ENCODE measurements around the gene DHX8. TPM values are rescaled to one million over a fixed set of nuclear protein-coding genes. Genes with fewer than 3 reads are reported as not detected.

The DHX8 gene
- total RNA-seq, 2 donors from 2014 or later = 51.8 to 54.2 TPM

DNA sequence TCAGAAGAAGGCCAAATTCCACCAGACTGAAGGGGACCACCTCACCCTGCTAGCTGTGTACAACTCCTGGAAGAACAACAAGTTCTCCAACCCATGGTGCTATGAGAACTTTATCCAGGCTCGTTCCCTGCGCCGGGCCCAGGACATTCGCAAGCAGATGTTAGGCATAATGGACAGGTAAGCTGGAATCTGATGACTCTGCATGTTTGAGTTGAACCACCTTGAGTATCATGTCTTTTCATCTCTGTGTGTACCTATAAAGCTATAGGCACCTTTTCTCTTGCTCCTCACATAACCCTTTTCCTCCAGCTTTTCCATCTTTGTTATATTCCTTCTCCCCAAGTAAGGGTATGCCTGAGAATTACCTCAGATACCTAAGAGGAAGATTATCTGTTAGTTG, 37.6 kb downstream of the DHX8 start:
- peaks cover 16 to 18% of the 10 kb centered on the region in 2 donors for H3K4me1 Mint-ChIP-seq (ENCODE audit: low read depth in 2 of 2)

DNA sequence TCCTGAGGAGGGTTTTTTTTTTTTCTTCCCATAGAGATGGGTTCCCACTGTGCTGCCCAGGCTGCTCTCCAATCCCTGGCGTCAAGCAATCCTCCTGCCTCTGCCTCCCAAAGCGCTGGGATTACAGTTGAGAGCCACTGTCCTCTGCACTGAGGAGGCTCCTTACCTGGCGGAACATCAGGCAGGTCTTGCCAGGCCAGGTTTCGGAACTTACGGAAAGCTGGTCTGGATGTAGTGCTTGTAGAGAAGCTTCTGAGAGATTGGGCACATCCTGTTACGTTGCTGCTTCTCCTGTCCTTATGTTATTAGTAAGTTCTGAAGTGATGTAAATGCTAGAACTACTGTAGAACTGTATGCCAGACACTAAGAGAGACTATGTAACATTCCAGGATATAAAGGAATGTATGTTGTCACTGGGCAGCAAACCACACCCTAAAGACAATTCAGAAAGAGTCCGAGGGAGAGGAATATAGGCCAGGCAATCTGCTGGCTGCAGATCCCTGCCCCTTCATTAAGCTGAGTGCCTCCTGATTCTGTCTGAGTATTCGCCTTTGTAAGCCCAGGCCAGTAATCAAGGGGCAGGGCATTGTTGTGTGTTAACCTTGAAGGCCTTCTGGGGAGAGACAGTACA, 41.3 kb downstream of the DHX8 start:
- Mint-ChIP-seq H3K27me3 (no peaks in the 10 kb centered on the region), H3K27ac (no peak overlapping the region), H3K4me1 (ENCODE audit: low read depth in 2 of 2) (peaks cover 0 to 6% of the 10 kb centered on the region in 2 donors), H3K36me3 (peaks cover 19% of the 10 kb centered on the region), H3K9me3 (no peaks in the 10 kb centered on the region), H3K4me3 (no peak overlapping the region)
- DNase-seq (ENCODE audit: low spot score) = no peak
- no peak for ATAC-seq

More for the DNA sequence above, 37.6 kb downstream of the DHX8 start:
- Mint-ChIP-seq H3K27ac (no peak overlapping the region), H3K36me3 (peaks cover 41% of the 10 kb centered on the region), H3K9me3 (no peaks in the 10 kb centered on the region), H3K27me3 (no peaks in the 10 kb centered on the region), H3K4me3 (no peak overlapping the region)
- DNase-seq (ENCODE audit: low spot score) (no peak), ATAC-seq (no peak)

DNA sequence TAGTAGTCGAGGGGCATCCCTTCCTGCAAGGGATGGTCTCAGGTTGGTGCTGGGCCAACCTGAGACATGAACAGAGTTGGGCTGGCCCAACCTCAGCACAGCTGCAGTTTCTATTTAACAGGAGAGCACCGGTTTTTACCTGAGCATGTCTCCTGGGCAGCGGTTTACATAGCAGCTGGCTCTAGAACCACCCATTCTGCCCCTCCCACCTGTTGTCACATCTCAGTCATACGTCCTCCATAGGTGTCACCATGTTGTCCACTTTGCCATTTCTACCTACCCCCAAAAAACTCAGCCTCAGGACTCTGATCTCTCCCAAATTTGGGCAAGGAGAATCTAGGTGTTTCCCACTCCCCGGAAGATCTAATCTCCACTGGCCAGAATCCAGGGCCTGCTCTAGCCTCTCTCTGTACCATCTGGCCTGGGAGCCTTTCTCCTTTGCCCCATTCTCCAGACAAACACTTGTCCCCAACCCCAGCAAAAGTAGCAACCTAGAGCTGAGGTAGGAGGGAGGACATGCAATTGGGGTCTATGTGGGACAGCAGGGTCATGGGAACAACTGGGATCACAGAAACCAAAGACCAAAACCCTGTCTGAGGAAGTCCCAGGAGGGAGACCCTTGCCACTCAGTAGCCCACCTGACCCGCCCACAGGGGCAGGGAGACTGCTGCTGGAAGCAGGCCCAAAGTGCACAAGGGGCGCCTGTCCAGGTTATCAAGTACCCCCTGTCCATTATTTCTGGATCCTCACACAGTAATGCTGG, 43.3 kb downstream of the DHX8 start:
- ATAC-seq (no peak), DNase-seq (ENCODE audit: low spot score) (no peak)
- no peaks in the 10 kb centered on the region for H3K9me3 Mint-ChIP-seq
- H3K27ac Mint-ChIP-seq = no peak overlapping the region
- H3K36me3 Mint-ChIP-seq = peaks cover 4% of the 10 kb centered on the region
- peaks cover 0 to 3% of the 10 kb centered on the region in 2 donors for H3K4me1 Mint-ChIP-seq (ENCODE audit: low read depth in 2 of 2)
- H3K27me3 Mint-ChIP-seq = no peaks in the 10 kb centered on the region
- no peak overlapping the region for H3K4me3 Mint-ChIP-seq

DNA sequence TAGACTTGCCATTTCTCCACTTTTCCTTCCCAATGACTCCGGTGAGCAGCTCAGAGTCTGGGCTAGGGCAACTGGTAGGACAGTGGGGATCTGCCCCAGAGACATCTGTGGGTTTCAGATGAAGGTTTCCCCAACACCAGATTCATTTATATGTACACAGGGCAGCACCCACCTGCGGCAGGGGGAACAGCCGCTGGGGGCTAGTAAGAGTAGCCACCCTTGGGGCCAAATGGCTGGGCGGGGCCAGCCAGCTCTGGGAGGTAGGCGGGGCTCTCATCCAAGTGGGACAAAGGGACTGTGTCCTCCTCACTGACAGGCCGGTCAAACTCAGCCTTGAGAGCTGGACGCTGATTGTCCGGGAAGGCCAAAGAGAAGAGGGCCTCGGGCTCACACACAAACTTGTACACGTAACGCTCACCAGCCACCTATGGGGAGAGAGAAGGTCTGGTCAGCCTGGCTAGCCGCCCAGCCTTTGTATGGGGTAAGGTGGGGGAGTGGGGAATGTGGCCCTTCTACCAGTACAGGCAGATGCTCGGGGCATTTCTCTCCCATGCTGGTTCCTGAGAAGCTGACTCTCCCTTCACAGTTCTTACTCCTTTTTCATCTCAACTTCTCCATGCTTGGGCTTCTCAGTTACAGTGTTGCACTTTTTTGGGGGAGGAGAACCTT, 44.7 kb downstream of the DHX8 start:
- DNase-seq (ENCODE audit: low spot score) (no peak), ATAC-seq (no peak)
- H3K36me3 Mint-ChIP-seq = peaks cover 4% of the 10 kb centered on the region
- no peaks in the 10 kb centered on the region for H3K27me3 Mint-ChIP-seq
- no peak overlapping the region for H3K4me3 Mint-ChIP-seq
- no peak overlapping the region for H3K27ac Mint-ChIP-seq
- H3K4me1 Mint-ChIP-seq (ENCODE audit: low read depth in 2 of 2) = peaks cover 0 to 3% of the 10 kb centered on the region in 2 donors
- no peaks in the 10 kb centered on the region for H3K9me3 Mint-ChIP-seq

DNA sequence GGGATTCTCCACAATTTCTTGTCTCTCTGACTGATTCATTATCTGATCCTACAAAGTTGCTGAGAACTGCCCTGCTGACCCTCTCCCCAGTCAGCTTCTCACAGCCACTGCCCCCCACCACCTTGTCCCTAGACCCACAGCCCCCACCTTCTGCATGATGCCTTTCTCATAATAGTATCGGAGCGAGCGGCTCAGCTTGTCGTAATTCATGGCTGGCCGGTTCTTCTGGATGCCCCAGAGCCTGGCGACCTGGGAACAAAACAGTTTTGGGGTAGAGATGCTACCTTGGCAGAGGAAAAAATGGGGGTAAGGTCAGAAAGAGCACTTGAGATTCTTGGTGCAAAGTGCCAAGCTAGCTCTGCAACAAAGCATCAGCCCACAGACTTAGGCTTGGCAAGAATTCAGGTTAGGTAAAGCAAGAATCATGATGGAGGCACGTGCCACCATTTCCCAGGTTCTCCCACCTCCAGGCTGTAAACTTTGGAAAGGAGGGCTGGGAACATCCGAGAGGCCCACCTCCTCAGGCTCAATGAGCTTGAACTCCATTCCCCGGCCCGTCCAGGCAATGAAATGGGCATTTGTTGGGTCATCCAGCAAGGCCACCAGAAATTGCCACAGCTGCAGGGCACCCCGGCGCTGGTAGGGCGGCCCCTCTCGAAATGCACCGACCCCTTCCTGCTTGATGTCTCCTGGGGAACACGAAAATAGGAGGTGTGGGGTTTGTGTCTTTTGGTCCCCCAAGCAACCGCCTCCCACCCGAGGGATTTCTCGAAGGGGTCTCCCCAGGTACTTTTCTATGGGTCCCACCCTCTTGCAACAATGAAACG, 45.4 kb downstream of the DHX8 start:
- Mint-ChIP-seq H3K4me3 (no peak overlapping the region), H3K4me1 (ENCODE audit: low read depth in 2 of 2) (peaks cover 0 to 3% of the 10 kb centered on the region in 2 donors), H3K27me3 (no peaks in the 10 kb centered on the region), H3K27ac (no peak overlapping the region), H3K36me3 (peaks cover 4% of the 10 kb centered on the region), H3K9me3 (no peaks in the 10 kb centered on the region)
- no peak for DNase-seq (ENCODE audit: low spot score)
- no peak for ATAC-seq

DNA sequence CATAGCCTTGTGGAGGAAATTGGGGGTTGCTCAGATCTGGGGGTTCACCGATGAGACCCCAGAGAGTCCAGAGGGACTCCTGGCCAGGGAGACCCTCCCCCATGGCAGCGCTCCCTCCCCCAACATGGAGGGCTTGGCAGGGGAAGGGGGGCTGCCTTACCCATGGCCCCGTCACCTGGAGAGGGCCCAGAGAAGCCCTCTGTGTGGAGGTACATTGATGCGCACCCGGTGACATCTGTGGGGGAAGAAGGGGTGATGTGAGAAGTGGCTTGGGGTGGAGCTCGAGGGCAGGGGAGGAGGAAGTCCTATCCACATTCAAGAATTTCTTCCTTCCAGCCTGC, 46.1 kb downstream of the DHX8 start:
- H3K27me3 Mint-ChIP-seq = no peaks in the 10 kb centered on the region
- H3K27ac Mint-ChIP-seq = no peak overlapping the region
- DNase-seq (ENCODE audit: low spot score) = no peak
- H3K36me3 Mint-ChIP-seq = peaks cover 4% of the 10 kb centered on the region
- H3K9me3 Mint-ChIP-seq = no peaks in the 10 kb centered on the region
- H3K4me1 Mint-ChIP-seq (ENCODE audit: low read depth in 2 of 2) = peaks cover 0 to 3% of the 10 kb centered on the region in 2 donors
- no peak overlapping the region for H3K4me3 Mint-ChIP-seq
- no peak for ATAC-seq

DNA sequence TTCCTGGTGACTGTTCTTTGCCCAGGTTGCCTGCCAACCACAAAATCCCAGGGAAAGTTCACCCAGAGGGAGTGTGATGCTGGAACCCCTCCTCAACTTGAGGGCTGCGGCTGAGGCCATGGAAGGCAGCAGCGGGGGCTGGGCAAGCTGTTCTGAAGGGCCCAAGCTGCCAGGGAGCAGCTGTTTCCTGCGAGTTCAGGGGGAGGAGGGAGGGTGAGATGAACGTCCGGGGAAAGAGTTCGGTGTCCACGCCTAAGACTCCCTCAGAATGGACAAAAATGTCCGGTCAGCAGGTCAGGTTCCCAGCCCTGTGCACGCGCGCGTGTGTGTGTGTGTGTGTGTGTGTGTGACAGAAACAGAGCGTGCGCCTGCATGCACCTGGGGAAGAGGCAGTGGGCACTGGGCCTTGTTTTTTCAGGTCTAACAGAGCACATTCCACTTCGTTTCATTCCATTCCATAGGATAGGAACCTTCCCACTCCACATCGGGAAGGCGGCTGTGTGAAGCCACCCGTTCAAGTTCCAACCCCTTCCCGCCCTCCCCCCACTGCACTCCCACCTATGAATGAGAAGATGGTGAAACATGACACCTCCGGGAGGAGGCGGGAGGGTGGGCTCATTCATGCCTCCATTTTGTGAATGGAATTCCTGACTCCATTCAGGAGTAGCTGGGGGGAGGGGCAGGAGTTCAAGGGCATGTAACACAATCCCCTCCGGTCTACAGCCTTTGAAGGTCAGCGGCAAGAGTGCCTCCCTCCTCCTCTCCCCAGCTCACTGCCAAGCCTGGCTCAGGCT, 46.7 kb downstream of the DHX8 start:
- H3K4me1 Mint-ChIP-seq (ENCODE audit: low read depth in 2 of 2) = peaks cover 0 to 3% of the 10 kb centered on the region in 2 donors
- DNase-seq (ENCODE audit: low spot score) (no peak), ATAC-seq (no peak)
- H3K27ac Mint-ChIP-seq = no peak overlapping the region
- no peaks in the 10 kb centered on the region for H3K27me3 Mint-ChIP-seq
- no peak overlapping the region for H3K4me3 Mint-ChIP-seq
- no peaks in the 10 kb centered on the region for H3K9me3 Mint-ChIP-seq
- H3K36me3 Mint-ChIP-seq = peaks cover 4% of the 10 kb centered on the region

DNA sequence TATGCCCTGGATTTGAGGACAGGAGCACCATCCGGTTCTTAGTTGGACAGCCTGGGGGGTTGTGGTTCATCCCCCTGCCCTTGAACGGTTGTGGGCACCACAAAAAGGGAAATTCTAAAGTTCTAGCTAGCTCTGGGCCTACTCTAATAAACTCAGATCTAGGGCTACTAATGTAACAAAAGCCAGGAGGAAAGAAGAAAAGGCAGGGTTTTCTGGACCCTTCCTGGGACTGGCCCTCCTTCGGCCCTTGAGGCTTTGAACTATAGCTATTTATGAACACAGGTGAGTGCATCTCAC, 47.3 kb downstream of the DHX8 start:
- peaks cover 0 to 3% of the 10 kb centered on the region in 2 donors for H3K4me1 Mint-ChIP-seq (ENCODE audit: low read depth in 2 of 2)
- no peak overlapping the region for H3K27ac Mint-ChIP-seq
- peaks cover 4% of the 10 kb centered on the region for H3K36me3 Mint-ChIP-seq
- no peaks in the 10 kb centered on the region for H3K27me3 Mint-ChIP-seq
- DNase-seq (ENCODE audit: low spot score) (no peak), ATAC-seq (no peak)
- H3K4me3 Mint-ChIP-seq = no peak overlapping the region
- H3K9me3 Mint-ChIP-seq = no peaks in the 10 kb centered on the region

DNA sequence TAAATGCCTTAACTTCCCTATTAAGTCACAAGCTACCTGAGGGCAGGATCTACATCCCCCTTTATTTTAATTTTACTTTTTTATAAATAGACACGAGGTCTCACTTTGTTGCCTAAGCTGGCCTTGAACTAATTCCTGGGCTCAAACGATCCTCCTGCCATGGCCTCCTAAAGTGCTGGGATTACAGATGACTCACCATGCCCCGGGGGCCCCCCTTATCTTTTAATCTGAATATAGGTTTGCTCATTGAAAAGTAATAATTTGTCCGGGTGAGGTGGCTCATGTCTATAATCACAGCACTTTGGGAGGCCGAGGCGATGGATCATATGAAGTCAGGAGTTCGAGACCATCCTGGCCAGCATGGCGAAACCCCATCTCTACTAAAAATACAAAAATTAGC, 48.2 kb downstream of the DHX8 start:
- no peaks in the 10 kb centered on the region for H3K9me3 Mint-ChIP-seq
- ATAC-seq (no peak), DNase-seq (ENCODE audit: low spot score) (no peak)
- H3K36me3 Mint-ChIP-seq = peaks cover under 1% of the 10 kb centered on the region
- peaks cover 0 to 3% of the 10 kb centered on the region in 2 donors for H3K4me1 Mint-ChIP-seq (ENCODE audit: low read depth in 2 of 2)
- H3K27me3 Mint-ChIP-seq = no peaks in the 10 kb centered on the region
- no peak overlapping the region for H3K4me3 Mint-ChIP-seq
- no peak overlapping the region for H3K27ac Mint-ChIP-seq

DNA sequence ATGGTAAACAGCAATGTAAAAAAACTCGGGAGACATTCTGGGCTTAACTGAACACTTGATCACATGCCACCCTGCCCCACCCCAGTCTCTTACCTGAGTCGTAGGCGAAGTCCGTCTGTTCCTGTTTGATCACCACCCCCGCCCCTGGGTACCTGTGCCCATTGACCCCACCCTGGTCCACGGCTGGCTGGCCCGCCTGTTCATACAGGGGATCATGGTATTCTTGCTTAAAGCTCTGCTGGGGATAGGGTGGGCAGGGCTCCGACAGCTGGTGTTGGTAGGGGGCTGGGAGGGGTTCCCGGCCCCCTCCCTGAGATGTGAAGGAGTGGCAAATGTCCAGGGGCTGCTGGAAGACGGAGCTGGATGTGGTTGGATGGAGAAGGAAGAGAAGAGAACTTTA, 48.8 kb downstream of the DHX8 start:
- Mint-ChIP-seq H3K4me1 (ENCODE audit: low read depth in 2 of 2) (peaks cover 0 to 3% of the 10 kb centered on the region in 2 donors), H3K27ac (no peak overlapping the region), H3K36me3 (no peaks in the 10 kb centered on the region), H3K4me3 (no peak overlapping the region), H3K27me3 (no peaks in the 10 kb centered on the region), H3K9me3 (no peaks in the 10 kb centered on the region)
- DNase-seq (ENCODE audit: low spot score) = no peak
- ATAC-seq = no peak

DNA sequence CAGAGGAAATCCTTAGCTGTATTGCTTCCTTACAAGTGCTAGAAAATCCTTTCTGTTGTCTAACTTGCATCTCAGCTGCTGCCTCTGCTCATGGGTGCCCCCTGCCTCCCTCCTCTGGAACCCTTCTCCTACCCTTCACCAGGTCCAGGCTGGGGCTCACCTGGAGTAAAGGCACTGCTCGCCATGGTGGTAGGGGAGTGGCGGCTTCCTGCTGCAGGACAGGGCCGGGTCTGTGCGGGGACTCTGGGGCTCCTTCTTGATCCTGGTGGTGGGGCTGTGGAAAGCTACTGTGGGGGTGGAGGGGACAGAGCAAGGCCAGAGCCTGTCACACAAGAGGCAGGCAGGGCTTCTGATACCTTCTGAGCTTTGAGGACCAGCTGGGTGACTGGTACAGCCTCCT, 49.9 kb downstream of the DHX8 start:
- no peak overlapping the region for H3K27ac Mint-ChIP-seq
- no peak for DNase-seq (ENCODE audit: low spot score)
- H3K4me3 Mint-ChIP-seq = no peak overlapping the region
- no peaks in the 10 kb centered on the region for H3K27me3 Mint-ChIP-seq
- H3K9me3 Mint-ChIP-seq = no peaks in the 10 kb centered on the region
- peaks cover 0 to 3% of the 10 kb centered on the region in 2 donors for H3K4me1 Mint-ChIP-seq (ENCODE audit: low read depth in 2 of 2)
- ATAC-seq = no peak
- no peaks in the 10 kb centered on the region for H3K36me3 Mint-ChIP-seq

DNA sequence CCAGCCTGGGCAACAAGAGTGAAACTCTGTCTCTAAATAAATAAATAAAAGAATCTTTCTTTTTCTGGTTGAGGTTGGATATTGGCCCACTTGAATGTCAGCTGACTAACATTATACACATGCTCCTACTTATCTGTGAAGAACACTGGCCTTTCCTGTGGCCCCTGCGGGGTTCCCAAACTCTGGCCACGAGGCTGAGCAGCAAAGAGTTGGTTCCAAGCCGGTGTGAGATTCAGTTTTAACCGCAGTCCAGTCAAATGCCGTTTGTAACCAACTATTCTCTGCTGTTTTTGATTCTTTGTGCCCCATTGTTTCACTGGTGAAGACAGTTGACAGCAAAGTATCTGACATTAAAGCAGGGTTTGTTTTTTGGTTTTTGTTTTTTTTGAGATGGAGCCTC, 51.1 kb downstream of the DHX8 start:
- no peak for DNase-seq (ENCODE audit: low spot score)
- ATAC-seq = no peak
- H3K36me3 Mint-ChIP-seq = no peaks in the 10 kb centered on the region
- H3K27me3 Mint-ChIP-seq = no peaks in the 10 kb centered on the region
- no peak overlapping the region for H3K27ac Mint-ChIP-seq
- H3K4me3 Mint-ChIP-seq = no peak overlapping the region
- H3K4me1 Mint-ChIP-seq (ENCODE audit: low read depth in 2 of 2) = no peaks in the 10 kb centered on the region
- H3K9me3 Mint-ChIP-seq = no peaks in the 10 kb centered on the region

DNA sequence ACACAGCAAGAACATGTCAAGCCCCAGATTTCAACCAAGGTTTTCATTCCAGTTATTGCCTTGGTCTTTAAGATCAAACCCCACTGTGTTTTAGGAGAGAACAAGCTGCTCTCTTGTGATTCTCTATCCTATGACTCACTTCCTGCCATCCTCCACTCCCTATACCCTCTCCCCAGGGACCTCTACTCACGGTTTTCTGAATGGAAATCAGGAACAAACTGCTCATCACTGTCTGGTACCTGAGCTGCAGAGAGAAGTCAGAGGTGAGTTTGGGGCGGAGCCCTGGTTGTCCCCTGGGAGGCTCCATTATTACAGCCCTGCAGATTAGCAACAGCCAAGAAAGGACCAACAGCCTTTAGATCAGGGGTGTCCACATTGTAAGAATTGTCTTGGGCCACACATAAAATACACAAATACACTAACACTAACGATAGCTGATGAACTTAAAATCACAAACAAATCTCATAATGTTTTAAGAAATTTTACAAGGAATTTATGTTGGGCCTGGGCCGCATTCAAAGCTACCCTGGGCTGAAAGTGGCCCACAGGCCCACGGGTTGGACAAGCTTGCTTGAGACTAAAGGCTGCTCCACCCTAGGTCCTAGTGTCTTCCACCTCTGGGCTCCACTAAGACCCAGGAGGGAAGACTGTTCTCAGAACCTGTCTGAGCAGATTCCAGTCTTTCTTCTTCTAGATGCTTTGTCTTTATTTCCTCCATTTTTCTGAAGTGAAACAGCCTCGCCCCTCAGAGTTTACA, 52.6 kb downstream of the DHX8 start:
- H3K9me3 Mint-ChIP-seq = no peaks in the 10 kb centered on the region
- H3K4me1 Mint-ChIP-seq (ENCODE audit: low read depth in 2 of 2) = no peaks in the 10 kb centered on the region
- H3K4me3 Mint-ChIP-seq = no peak overlapping the region
- no peak overlapping the region for H3K27ac Mint-ChIP-seq
- DNase-seq (ENCODE audit: low spot score) (peak; percentile 31), ATAC-seq (no peak)
- H3K36me3 Mint-ChIP-seq = no peaks in the 10 kb centered on the region
- H3K27me3 Mint-ChIP-seq = no peaks in the 10 kb centered on the region
